ENCODE results near the gene LMBRD2.

The LMBRD2 gene

DNA sequence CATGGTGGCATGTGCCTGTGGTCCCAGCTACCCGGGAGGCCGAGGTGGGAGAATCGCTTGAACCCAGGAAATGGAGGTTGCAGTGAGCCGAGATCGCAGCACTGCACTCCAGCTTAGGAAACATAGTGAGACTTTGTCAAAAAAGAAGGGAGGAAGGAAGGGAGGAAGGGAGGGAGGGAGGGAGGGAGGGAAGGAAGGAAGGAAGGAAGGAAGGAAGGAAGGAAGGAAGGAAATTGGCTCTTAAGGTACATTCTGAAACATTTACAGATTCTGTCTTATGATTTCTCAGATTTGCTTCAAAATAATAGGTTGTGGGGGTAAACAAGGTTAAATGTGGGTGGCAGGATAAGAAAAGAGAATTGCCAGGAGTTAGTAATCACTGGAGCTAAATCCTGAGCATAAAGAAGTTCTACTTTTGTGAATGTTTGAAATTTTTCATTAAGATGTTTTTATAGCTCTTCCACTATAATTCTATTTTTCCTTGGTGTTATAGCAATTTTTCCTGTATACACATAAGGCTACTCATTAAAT is 82.9 kb downstream of the LMBRD2 start:
- DNase-seq (ENCODE audit: low read depth, low spot score): no peak
- TF ChIP-seq, protein P1, sequence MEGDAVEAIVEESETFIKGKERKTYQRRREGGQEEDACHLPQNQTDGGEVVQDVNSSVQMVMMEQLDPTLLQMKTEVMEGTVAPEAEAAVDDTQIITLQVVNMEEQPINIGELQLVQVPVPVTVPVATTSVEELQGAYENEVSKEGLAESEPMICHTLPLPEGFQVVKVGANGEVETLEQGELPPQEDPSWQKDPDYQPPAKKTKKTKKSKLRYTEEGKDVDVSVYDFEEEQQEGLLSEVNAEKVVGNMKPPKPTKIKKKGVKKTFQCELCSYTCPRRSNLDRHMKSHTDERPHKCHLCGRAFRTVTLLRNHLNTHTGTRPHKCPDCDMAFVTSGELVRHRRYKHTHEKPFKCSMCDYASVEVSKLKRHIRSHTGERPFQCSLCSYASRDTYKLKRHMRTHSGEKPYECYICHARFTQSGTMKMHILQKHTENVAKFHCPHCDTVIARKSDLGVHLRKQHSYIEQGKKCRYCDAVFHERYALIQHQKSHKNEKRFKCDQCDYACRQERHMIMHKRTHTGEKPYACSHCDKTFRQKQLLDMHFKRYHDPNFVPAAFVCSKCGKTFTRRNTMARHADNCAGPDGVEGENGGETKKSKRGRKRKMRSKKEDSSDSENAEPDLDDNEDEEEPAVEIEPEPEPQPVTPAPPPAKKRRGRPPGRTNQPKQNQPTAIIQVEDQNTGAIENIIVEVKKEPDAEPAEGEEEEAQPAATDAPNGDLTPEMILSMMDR (IDR thresholded peaks at IDR 0.05; ENCODE audit: low read depth, low read length): no peak
- in situ Hi-C loops (cut with HindIII; ENCODE audit: low sequenced_read_pairs): no loop called here
- H3K4me3 ChIP-seq (ENCODE audit: low read depth, low read length): no peak overlapping the region

DNA sequence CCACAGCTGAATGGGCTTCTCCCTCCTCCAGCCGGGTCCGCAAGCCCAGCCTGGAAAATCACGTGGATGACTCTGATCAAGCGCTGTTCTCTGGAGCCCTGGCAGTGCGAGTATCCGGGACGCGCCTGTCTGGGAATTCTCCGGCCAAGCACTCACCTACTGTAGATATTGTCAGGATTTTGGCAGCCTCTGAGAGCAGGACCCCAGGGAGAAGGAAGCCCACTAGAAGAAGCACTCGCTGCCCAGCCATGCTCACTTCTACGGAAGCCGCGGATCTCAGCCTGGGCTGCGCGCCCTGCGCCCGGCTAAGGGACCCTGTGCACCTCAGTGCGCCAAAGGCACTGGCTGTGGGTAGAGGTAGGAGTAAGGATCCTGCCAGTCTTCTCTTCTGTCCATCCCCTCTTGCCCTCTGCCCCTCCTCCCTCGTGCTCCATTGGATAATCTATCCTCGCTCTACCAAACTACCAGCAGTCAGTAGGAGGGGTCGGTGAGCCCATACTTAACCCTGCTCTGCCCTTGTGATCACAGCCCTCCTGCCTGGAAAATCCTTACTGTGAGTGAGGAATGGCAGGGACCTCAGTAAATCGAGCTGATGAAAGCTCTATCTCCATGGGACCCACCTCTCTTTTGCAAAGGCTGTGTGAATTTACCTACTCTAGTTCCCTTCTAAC is 85.0 kb downstream of the LMBRD2 start, which contains the start of gene UGT3A2:
Gene UGT3A2 (minus strand): TSS at position 343 of the 671 bp plus-strand sequence. CDS start 93 bp downstream, at position 250.
- no peak within 1 kb of the TSS for H3K4me3 ChIP-seq (ENCODE audit: low read depth, low read length)
- DNase-seq (ENCODE audit: low read depth, low spot score): no peak
- TF ChIP-seq, protein P1 (IDR thresholded peaks at IDR 0.05; ENCODE audit: low read depth, low read length): no peak
- in situ Hi-C loops (cut with HindIII; ENCODE audit: low sequenced_read_pairs): no loop called here

DNA sequence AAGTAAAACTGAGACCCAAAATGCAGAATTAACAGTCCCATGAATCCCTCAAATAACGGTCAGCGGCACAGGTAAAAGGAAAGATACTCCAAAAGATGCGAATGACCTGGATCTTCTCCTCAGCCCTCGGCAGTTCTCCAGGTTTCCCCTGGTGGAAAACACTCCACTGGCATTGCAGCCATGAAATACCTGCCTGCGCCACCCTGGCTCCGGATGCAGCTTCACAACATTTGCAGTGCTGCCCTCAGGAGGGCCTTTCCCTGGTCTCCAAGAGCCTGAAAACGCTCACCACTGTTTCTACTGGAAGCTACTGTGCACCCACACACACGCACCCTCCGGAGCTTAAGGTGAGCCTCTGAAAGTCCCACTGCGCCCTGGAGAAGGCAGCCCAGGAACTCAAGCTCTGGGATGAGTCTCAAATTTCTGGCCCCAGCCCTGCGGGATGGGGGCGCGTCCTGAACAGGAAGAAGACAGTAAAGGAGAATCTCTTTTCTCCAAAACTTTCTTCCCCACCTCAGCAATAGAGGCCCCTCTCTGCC is 85.6 kb downstream of the LMBRD2 start:
- DNase-seq (ENCODE audit: low read depth, low spot score): no peak
- in situ Hi-C loops (cut with HindIII; ENCODE audit: low sequenced_read_pairs): no loop called here
- TF ChIP-seq, protein P1 (IDR thresholded peaks at IDR 0.05; ENCODE audit: low read depth, low read length): no peak
- H3K4me3 ChIP-seq (ENCODE audit: low read depth, low read length): no peak overlapping the region

DNA sequence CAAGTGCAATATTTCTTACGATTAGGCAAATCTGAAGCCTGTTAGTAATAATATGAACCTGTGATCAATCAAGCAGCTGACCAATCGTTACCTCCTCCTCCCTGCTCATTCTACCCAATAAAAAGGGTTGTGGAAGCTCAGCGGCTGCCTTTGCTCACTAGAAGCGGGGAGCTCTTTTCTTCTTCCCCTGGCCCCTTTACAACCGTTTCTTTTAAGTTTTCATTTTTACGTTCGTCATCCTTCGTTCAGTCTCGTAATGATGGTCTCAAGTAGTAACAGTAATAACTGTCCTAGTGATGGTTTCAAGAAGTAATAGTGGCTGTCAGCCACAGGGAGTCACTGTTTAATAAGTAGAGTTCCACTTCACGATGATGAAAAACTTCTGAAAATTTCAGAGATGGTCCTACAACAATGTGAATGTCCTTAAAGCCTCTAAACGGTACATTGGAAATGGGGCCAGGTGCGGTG is 91.2 kb downstream of the LMBRD2 start:
- H3K4me3 ChIP-seq (ENCODE audit: low read depth, low read length): no peak overlapping the region
- DNase-seq (ENCODE audit: low read depth, low spot score): no peak
- TF ChIP-seq, protein P1 (IDR thresholded peaks at IDR 0.05; ENCODE audit: low read depth, low read length): no peak
- in situ Hi-C loops (cut with HindIII; ENCODE audit: low sequenced_read_pairs): no loop called here

DNA sequence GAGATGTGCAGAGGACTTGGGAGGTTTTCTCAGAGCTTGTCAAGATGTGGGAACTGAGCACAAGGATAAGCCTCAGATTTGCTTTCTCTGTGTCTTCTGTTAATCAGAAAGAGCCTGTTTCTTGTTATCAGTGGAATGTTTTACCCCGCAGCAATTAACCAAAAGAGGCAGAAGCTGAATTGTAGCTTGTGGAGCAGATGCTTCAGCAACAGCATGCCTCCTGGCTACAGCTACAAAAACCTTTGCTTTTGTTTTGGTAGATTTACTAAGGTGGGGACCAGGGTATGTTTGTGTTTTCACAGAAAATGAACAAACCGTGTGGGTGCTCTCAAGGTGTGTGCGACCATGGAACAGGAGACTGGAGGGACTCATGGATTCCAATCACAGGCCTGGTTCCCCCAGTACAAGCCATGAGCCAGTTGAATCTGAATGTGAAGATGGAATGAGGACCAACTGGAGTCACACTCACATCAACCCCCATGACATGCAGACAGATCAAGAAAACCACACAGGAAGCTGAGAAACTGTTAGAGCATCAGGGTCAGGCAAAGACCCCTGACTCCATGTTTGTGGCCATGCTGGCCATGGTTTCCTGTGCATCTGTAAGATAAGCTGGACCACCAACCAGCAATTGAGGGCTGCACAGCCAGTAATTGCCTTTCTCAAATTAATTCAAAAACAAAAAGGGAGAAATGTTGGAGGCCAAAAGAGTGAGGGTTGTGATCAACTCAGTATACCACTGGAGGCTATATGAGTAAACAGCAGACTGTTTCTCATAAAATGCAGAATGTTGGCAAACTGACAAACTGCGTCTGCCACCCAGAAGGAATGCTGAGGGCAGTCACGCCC is 91.9 kb downstream of the LMBRD2 start:
- in situ Hi-C loops (cut with HindIII; ENCODE audit: low sequenced_read_pairs): no loop called here
- no peak for DNase-seq (ENCODE audit: low read depth, low spot score)
- TF ChIP-seq, protein P1 (IDR thresholded peaks at IDR 0.05; ENCODE audit: low read depth, low read length): no peak
- H3K4me3 ChIP-seq (ENCODE audit: low read depth, low read length): no peak overlapping the region

DNA sequence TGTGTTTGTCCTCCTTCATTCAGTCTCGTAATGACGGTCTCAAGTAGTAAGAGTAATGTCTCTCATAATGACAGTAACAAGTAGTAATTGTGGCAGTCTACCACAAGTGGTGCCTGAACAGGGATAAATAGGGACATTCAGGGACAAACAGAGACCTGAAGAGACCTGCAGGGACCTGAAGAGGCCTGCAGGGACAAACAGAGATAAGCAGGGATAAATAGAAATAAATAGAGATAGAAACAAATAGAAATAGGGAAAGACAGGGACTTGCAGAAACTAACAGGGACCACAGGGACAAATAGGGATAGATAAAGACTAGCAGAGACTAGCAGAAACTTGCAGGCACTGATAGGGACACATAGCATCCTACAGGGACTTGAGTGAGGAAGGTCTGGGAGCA is 92.9 kb downstream of the LMBRD2 start:
- TF ChIP-seq, protein P1 (IDR thresholded peaks at IDR 0.05; ENCODE audit: low read depth, low read length): no peak
- H3K4me3 ChIP-seq (ENCODE audit: low read depth, low read length): no peak overlapping the region
- no peak for DNase-seq (ENCODE audit: low read depth, low spot score)
- in situ Hi-C loops (cut with HindIII; ENCODE audit: low sequenced_read_pairs): no loop called here
